Measurements from ENCODE around the gene LRCH4. TPM values are rescaled to one million over a fixed set of nuclear protein-coding genes. Genes with fewer than 3 reads are reported as not detected.

LRCH4 gene
- total and polyA plus RNA-seq, 2 of the 8 experiments (the other 6 are each of a cell fraction or from before 2014, with no cell fraction given): 15.5 to 36.6 TPM

- Histone ChIP-seq H3K9me3 (ENCODE audit: insufficient read depth in 2 of 2, low read depth in 1 of 2, low read length in 1 of 2) (no peaks in the 10 kb centered on the region), H3K23ac (ENCODE audit: insufficient read length) (no peak overlapping the region), H3K79me1 (ENCODE audit: low read depth, low read length) (peaks cover 4% of the 10 kb centered on the region; the same call in 1 of the 2 replicates), H2BK120ac (replicated peaks; ENCODE audit: low read depth, low read length) (no peak overlapping the region), H2BK5ac (ENCODE audit: low read depth, low read length) (peak overlapping the region; percentile 12; the same call in 1 of the 2 replicates), H2BK20ac (ENCODE audit: low read length) (peak overlapping the region; percentile 86; the same call in 1 of the 2 replicates), H3K18ac (ENCODE audit: extremely low read depth, low read length) (peak overlapping the region; percentile 48; the same call in 1 of the 2 replicates), H3K14ac (ENCODE audit: insufficient read length) (peak overlapping the region; percentile 19), H3K4ac (replicated peaks; ENCODE audit: insufficient read length, low read depth, low read length) (no peak overlapping the region), H3K36me3 (ENCODE audit: control insufficient read depth in 2 of 4, insufficient read depth in 4 of 4, low read length in 3 of 4) (peaks cover 0 to 18% (median 8%) of the 10 kb centered on the region in 4 experiments; a peak in 5 of 8 replicates), H3K27me3 (replicated peaks in 1 of 4; ENCODE audit: control insufficient read depth in 3 of 4, extremely low read depth in 1 of 4, insufficient read depth in 3 of 4, low read length in 3 of 4) (peaks cover 0 to 4% (median under 1%) of the 10 kb centered on the region in 4 experiments; a peak in 1 of 7 replicates), H3K23me2 (ENCODE audit: low read depth, low read length) (peaks cover 8% of the 10 kb centered on the region; the same call in 1 of the 2 replicates), H4K91ac (replicated peaks; ENCODE audit: insufficient read length, low read length) (no peak overlapping the region), H3K4me2 (ENCODE audit: insufficient read depth in 1 of 2, low read depth in 2 of 2, low read length in 2 of 2) (peak overlapping the region in 1 of 2 experiments; percentile 74; a peak in 2 of 4 replicates), H2AK5ac (ENCODE audit: low read depth, low read length) (peak overlapping the region; percentile 39; the same call in 1 of the 2 replicates), H3K79me2 (ENCODE audit: control insufficient read depth in 1 of 2, insufficient read depth in 2 of 2, low read length in 2 of 2) (no peaks in the 10 kb centered on the region), H2AFZ (ENCODE audit: low read length) (no peak overlapping the region), H3K4me3 (ENCODE audit: extremely low read depth in 1 of 4, insufficient read depth in 2 of 4, low read depth in 3 of 4, low read length in 4 of 4) (peak overlapping the region in 1 of 4 experiments; percentile 26; a peak in 2 of 8 replicates), H2BK12ac (ENCODE audit: low read depth, low read length) (peak overlapping the region; percentile 92; the same call in 1 of the 2 replicates), H3K27ac (ENCODE audit: low read depth, low read length) (no peak overlapping the region), H3K56ac (replicated peaks; ENCODE audit: insufficient read length, low read depth, low read length) (no peak overlapping the region), H2BK15ac (ENCODE audit: low read length) (peak overlapping the region; percentile 88; the same call in 1 of the 2 replicates), H4K20me1 (replicated peaks in 1 of 2; ENCODE audit: control insufficient read depth in 1 of 2, insufficient read depth in 2 of 2, low read length in 2 of 2) (peaks cover 0 to 8% of the 10 kb centered on the region in 2 experiments), H3K9ac (replicated peaks in 1 of 4; ENCODE audit: extremely low read depth in 1 of 4, low read depth in 3 of 4, low read length in 3 of 4) (no peak overlapping the region), H4K5ac (ENCODE audit: insufficient read length, low read depth, low read length) (peak overlapping the region; percentile 7), H4K8ac (ENCODE audit: extremely low read depth, insufficient read depth, low read length) (no peak overlapping the region; the same call in 1 of the 2 replicates), H3K4me1 (replicated peaks in 1 of 4; ENCODE audit: control insufficient read depth in 3 of 4, insufficient read depth in 4 of 4, low read length in 3 of 4) (peaks cover 0 to 38% (median 24%) of the 10 kb centered on the region in 4 experiments; a peak in 6 of 7 replicates)
- DNase-seq (ENCODE audit: low read depth in 1 of 2, low spot score in 2 of 2) (peak in 1 of 2 experiments; percentile 52), FAIRE-seq (no peak)
- TF ChIP-seq TBP (IDR thresholded peaks at IDR 0.05; ENCODE audit: low read depth, low read length) (no peak), CTCF (IDR thresholded peaks at IDR 0.05; ENCODE audit: control extremely low read depth in 1 of 3, insufficient read depth in 1 of 3, low read depth in 1 of 3, low read length in 3 of 3) (peak in 1 of 3 experiments; percentile 26; a peak in 1 of 4 replicates)
- ChIA-PET CTCF (ENCODE audit: partially characterized antibody) (interaction anchor here (0.5 to 4.8 kb wide), 12 partner anchors 11 to 104 kb away, joined by 3 to 53 read pairs (median 4); partner anchors contain the start of genes FBXO24 and LRCH4), POLR2A (ENCODE audit: partially characterized antibody) (interaction anchor here (0.5 to 4.8 kb wide), 9 partner anchors 8 to 228 kb away, joined by 3 to 83 read pairs (median 4); partner anchors contain the start of genes FBXO24, LRCH4, MEPCE and PCOLCE)
- 95% methylated on average over 13 of the region's 20 CpGs; no CpG with 5 or more reads in 1 of the 2 experiments for WGBS, 2 experiments (ENCODE audit: extremely low coverage in 1 of 2, insufficient coverage in 1 of 2, insufficient read length in 1 of 2, insufficient replicate concordance in 2 of 2, low coverage in 1 of 2, low lambda C conversion rate in 2 of 2, missing lambda C conversion rate in 1 of 2)
Measured at GRCh38 chr7:100572281-100572948, 13.5 kb downstream of the LRCH4 start.

Data from H1 (cell line).